ENCODE results near the gene KCND3. TPM values are rescaled to one million over a fixed set of nuclear protein-coding genes. Genes with fewer than 3 reads are reported as not detected.

KCND3 gene
- total RNA-seq, 1 experiment from 2014 or later: 0.15 TPM

GRCh38 chr1:112000048-112000447 is 10.6 kb upstream of the KCND3 start:
- Histone ChIP-seq H4K5ac (ENCODE audit: insufficient read length, low read depth, low read length) (no peak overlapping the region), H3K23ac (ENCODE audit: insufficient read length, low read depth, low read length) (no peak overlapping the region), H3K79me2 (ENCODE audit: insufficient read depth, low read length) (no peaks in the 10 kb centered on the region), H3K14ac (ENCODE audit: insufficient read depth, low read length) (no peak overlapping the region), H2BK12ac (ENCODE audit: insufficient read length, low read depth, low read length) (no peak overlapping the region), H3K27me3 (ENCODE audit: insufficient read depth, low read length) (no peaks in the 10 kb centered on the region; the same call in 1 of the 2 replicates), H3K4me2 (ENCODE audit: insufficient read depth, insufficient read length, low read length) (no peak overlapping the region), H3K56ac (ENCODE audit: insufficient read length, low read depth, low read length) (no peak overlapping the region), H3K9me3 (ENCODE audit: control insufficient read depth, low read depth, low read length) (no peaks in the 10 kb centered on the region), H2AFZ (ENCODE audit: low read length) (no peak overlapping the region), H4K20me1 (ENCODE audit: control insufficient read depth, insufficient read depth, insufficient read length) (no peaks in the 10 kb centered on the region), H2BK5ac (ENCODE audit: insufficient read length, low read length) (no peak overlapping the region), H3K27ac (ENCODE audit: insufficient read length, low read depth, low read length) (no peak overlapping the region), H2BK15ac (ENCODE audit: low read depth, low read length) (no peak overlapping the region), H4K91ac (ENCODE audit: insufficient read length, low read depth, low read length) (no peak overlapping the region), H3T11ph (ENCODE audit: low read length) (no peak overlapping the region), H2BK120ac (ENCODE audit: low read depth, low read length, poor library complexity, severe bottlenecking) (no peak overlapping the region), H3K4ac (ENCODE audit: low read depth, low read length) (no peak overlapping the region), H3K18ac (ENCODE audit: insufficient read length, low read depth, low read length) (no peak overlapping the region), H4K8ac (replicated peaks; ENCODE audit: insufficient read length, low read depth, low read length) (no peak overlapping the region), H3K9ac (ENCODE audit: extremely low read depth, insufficient read length, low read length) (no peak overlapping the region), H3K23me2 (ENCODE audit: insufficient read length, low read depth, low read length, poor library complexity, severe bottlenecking) (no peaks in the 10 kb centered on the region), H2AK5ac (ENCODE audit: insufficient read length, low read length) (no peak overlapping the region), H2BK20ac (ENCODE audit: low read depth, low read length, poor library complexity, severe bottlenecking) (no peak overlapping the region), H3K4me1 (ENCODE audit: insufficient read depth, low read length) (peaks cover 3% of the 10 kb centered on the region; the same call in 1 of the 2 replicates), H3K79me1 (ENCODE audit: insufficient read depth, low read depth, low read length, poor library complexity, severe bottlenecking) (no peaks in the 10 kb centered on the region)
- Mint-ChIP-seq H3K9me3 (no peaks in the 10 kb centered on the region; a peak in 1 of 5 replicates), H3K4me3 (no peak overlapping the region), H3K36me3 (ENCODE audit: insufficient read depth in 1 of 3, low read depth in 3 of 3) (no peaks in the 10 kb centered on the region), H3K27ac (no peak overlapping the region; a peak in 1 of 7 replicates), H3K4me1 (peaks cover 19 to 20% of the 10 kb centered on the region in 2 experiments), H3K27me3 (ENCODE audit: low read depth) (peaks cover 19% of the 10 kb centered on the region)
- no CpG with 5 or more reads among the region's 1 CpG for WGBS (ENCODE audit: extremely low coverage, insufficient read length, low lambda C conversion rate)
- DNase-seq: no peak
- no peak for TF ChIP-seq CTCF (conservative IDR thresholded peaks at IDR 0.05)

Measured in H9 (cell line).